Hippocampal formation (tissue), 2 donors: ENCODE measurements around the gene TF.

Source experiments
- DNase-seq, 2 donors: peaks; one replicate each; lab custom pipeline; 2025; lab: John Stamatoyannopoulos, UW

TF gene

DNA sequence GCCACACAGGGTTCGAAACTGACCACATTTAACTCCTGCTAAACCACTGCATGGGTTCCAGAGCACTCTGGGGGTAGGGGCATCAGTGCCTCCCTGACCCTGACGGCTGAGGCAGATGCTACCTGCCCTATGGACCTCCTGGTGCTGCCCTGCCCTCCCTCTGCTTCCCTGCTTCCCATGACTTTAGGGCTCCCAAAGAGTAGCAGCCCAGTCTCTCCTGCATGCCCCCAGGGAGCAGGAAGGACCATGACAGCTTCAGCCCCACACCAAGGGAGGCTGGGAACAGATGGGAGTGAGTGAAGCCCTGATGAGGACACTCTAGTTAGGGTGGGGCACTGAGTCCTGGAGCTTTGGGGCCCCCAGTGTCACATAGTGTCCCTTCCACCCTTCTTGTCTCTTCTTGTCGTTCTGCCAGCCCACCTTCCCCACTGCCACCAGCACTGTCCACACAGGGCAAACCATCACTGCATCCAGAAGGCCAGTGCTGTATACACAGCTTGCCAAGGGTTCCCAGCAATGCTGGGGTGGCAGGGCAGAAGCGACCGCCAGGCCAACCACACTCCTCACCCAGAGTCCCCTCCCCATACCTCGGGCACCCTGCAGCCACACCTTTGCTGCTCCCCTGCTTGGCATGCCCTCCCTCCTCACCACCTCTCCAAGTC is 90.4 kb downstream of the TF start:
- no peak for DNase-seq

DNA sequence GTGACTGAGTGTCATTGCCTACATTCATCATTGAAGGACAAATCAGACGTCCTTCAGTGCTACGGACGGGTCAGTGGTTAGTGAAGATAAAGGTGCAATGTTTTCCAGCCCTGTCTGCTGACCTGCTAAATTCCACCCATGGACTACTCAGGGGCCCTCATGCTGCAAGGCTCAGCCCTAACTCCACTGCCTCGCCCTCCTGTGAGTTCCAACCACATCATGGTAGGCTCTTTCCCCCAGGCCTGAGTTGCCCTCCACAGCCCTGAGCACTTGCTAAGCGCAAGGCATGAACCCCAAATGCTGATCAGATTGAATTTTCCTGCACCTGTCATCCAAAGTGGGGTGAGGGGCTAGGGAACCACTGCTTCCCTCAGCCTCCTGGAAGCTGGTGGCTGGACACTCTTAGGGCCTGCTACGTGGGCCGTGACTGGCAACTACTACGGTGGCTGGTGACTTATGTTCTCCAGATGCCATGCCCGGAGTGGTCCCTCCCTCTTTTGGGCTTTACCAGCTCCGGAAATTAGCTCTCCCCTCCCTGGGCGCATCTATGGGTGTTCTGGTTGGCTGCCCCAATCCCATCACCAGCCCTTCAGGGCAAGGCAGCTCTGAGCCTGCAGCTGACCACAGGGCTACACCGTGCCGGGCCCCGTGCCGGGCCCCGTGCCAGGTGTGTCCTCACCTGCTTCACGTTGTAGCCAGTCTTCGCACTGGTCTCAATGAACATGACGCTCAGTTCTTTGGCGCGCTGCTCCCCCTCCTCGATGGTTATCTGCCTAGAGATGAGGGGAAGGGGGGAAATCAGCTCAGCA is 91.5 kb downstream of the TF start:
- DNase-seq, result no peak

DNA sequence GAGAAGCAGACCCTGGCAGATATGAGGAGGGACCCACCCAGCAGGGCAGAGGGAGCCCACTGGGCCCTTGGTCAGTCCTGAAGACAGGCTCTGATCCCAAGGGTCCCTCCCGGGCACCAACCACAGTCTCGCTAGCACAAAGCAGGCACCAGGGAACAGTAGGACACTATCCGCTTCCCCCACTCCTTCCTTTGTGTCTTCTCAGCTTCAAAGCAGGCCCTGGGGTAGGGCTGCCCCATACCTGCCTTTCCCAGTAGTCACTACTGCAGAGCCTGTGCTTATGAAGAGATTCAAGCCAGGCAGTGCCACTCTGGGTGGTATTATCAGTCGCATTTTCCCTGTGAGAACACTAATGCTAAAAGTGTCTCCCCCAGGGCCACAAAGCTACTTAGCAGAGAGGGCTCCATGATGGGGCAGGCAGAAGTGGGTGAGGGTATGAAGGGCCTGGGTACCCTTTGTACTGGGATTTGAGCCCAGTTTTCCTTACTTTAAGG is 92.2 kb downstream of the TF start:
- no peak for DNase-seq

DNA sequence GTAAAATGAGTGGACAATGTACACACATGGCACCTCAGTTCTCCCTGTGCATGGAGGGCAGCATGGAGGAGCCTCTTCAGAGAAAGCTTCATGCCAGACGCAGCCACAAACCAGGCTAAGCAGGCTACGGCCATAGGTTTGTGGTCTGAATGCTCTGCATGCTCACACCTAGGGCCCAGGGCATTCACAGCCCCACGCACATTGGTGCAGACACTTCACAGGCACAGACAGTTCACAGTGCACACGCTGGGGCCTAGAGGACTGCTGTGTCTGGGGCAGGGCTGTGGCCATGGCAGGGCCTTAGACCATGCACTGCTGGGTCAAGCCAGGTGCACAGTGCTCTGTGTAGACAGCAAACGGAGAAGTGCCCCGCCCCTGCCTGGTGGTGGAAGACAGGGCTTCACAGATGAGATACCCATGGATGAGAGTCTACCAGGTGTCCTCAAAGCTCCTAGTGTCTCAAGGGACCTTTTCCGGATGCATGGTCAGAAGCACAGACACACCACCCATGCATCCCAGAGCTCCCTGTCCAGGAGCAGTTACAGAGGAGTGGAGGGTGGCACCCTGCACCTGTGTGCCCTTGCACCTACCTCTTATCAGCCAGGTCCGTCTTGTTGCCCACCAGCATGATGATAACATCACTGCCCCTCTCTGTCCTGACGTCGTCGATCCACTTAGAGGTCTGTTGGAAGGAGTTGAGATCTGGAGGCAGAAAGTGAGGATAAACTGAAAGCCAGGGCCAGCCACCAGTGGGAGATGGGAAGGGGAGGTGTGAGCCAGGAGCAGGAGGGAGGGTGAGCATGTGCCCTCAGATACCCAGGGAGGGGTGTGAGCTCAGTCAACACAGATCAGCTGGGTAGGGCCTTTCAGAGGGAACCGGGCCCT is 93.0 kb downstream of the TF start:
- DNase-seq, result no peak

DNA sequence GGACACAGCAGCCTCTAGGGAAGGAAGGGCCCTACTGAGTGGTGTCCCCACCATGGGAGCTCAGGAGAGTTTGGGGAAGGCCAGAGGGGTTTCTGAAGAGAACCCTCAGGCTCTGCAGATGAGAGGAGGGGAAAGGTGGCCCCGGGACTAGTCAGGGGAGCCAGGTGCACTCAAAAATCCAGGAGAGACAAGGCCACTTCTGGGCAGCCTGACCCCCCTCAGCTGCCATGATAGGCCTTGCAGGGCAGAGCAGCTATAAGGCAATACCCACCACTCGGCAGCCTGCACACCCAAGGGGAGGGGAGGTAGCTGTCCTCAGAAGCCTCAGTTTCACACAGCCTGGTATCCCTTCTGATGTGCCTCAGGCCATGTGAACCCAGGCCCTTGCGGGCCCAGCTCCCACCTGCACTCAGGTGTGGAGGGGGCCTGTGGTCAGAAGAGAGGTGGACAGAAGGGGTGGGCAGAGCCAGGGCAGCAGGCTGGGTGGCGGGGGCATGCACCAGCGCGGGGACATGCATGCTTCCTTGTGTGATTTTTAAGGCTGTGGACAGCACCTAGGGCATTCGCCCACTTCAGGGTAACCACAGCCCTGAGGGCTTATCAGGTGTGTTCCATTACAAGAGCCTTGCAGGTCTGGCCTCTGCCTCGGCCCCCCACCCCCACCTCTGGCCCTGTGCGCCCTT is 94.0 kb downstream of the TF start:
- no peak for DNase-seq

DNA sequence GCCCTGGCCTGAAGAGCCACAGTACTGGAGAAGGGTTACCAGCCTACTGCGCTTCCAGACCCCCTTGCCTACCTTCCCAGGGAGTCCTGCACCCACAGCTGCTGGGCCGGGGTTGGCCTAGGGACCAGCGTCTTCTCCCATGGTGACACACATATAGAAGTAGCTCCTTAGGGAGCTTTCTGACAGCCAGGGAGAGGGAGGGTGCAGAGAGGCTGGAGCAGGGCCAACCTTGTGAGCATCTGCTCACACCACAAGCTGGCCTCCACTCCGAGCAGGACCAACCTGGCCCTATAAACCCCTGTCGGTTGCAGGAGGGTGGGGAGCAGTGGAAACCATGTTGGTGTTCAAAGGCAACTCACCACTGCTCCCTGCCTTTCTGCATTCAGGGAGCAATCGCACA is 94.6 kb downstream of the TF start:
- no peak for DNase-seq

DNA sequence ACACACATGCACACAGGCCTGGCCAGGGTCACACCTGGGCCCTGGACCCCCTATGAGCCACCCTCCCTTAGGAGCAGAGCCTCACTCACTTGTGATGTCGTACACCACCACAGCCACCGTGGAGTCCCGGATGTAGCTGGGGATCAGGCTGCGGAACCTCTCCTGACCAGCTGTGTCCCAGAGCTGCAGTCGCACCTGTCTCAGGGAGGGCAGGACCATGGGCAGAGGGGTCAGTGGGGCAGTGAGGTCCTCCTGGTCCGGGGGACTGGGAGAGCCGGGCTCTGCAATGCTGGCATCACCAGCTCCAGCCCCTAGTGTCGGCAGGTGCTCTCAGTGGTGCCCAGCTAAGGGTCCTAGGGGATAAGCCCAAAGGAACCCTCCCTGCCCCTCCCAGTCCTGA is 95.0 kb downstream of the TF start:
- DNase-seq, result no peak

DNA sequence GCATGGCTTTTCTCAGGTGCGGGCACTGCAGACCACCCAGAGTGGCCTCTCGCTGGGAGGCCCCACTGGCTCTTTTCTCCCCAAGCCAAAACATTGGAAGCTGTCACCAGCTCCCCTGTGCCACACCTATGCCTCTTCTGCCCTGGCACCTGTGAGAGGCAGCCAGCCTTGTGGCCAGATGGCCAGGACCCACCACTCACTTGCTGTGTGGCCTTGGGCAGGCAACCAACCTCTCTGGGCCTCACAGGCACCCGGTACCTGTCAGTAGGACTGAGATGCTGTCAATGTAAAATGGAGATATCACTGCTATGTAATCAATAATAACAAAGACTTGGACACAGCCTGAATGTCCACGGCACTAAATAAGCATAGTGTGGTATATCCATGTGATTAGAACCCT is 96.0 kb downstream of the TF start:
- DNase-seq, result no peak

DNA sequence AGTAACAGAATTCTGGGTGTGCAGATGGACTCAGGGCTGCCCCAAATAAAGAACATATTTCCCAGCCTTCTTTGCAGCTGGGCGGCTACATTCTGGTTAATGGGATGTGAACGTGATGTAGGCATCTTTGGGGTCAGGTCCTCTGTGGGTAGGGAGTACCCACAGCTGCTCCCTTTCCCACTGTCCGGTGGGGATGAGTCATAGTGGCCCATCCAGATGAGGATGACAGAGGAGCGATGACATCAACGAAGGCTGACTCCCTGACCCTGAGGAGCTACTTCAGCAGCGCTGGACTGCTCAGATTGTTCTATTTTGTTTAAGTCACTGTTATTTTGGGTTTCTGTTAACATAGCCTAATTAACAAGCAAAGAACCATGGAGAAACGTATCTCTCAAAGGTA is 97.4 kb downstream of the TF start:
- no peak for DNase-seq

DNA sequence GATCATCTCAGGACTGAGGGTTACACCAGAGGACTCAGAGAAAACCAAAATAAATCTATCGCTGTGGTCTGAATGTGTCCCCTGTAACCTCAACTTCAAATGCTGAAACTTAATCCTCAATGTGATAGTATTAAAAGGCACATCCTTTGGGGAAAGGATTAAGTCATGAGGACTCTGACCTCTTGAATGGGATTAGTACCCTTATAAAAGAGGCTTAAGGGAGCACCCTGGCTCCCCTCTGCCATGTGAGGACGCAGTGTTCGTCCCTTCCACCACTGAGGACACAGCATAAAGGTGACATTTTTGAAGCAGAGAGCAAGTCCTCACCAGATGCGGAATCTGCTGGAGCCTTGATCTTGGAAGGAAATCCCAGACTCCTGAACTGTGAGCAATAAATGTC is 98.9 kb downstream of the TF start:
- no peak for DNase-seq
